Right atrium auricular region (tissue), 2 donors: ENCODE data around the gene PON2. TPM values are rescaled to one million over a fixed set of nuclear protein-coding genes. Genes with fewer than 3 reads are reported as not detected.

Experiments
- DNase-seq: peaks from one replicate; pipeline ENCODE4 v3.0.0-alpha.2; 2019; ENCODE audit warnings: low spot score
- H3K27ac ChIP-seq, 2 donors: fragments of 200-600 bp; sonication (generic); 1 replicate in 1 of 2; 2 replicates in 1 of 2; pipeline ENCODE4 v1.5.1; 2016 to 2019
- H3K27me3 ChIP-seq, 2 donors: fragments of 200-600 bp; sonication (generic); one replicate each; pipeline versions ENCODE4 v1.5.1 to v1.6.0; 2017 to 2019
- H3K36me3 ChIP-seq: fragments of 200-600 bp; sonication (generic); one replicate; pipeline ENCODE4 v1.5.1; 2016
- H3K4me1 ChIP-seq, 2 donors: fragments of 200-600 bp; sonication (generic); one replicate each; pipeline versions ENCODE4 v1.5.1 to v1.6.0; 2017 to 2019
- H3K4me3 ChIP-seq, 2 donors: fragments of 200-600 bp; sonication (generic); 1 replicate in 1 of 2; 2 replicates in 1 of 2; pipeline ENCODE4 v1.5.1; 2017 to 2019; ENCODE audit warnings: mild to moderate bottlenecking in 1 of 2, moderate library complexity in 1 of 2
- H3K9me3 ChIP-seq, 2 donors: fragments of 200-600 bp; sonication (generic); one replicate each; pipeline ENCODE4 v1.5.1; 2019
- total RNA-seq, 2 donors: library from RNA; depleted of rRNA; stranded (reverse); fragments of >200 nt; gene quantifications; one replicate each; pipeline ENCODE4 v1.1.0, GENCODE V29; 2016
- TF ChIP-seq, protein P1 (sequence below), 2 donors: fragments of 200-600 bp; sonication (generic); IDR thresholded peaks; one replicate each; pipeline ENCODE4 v1.5.1; 2019; ENCODE audit warnings: antibody characterized with exemption in 2 of 2

The PON2 gene
- total RNA-seq, 2 donors from 2014 or later = 45.4 to 77.1 TPM

DNA sequence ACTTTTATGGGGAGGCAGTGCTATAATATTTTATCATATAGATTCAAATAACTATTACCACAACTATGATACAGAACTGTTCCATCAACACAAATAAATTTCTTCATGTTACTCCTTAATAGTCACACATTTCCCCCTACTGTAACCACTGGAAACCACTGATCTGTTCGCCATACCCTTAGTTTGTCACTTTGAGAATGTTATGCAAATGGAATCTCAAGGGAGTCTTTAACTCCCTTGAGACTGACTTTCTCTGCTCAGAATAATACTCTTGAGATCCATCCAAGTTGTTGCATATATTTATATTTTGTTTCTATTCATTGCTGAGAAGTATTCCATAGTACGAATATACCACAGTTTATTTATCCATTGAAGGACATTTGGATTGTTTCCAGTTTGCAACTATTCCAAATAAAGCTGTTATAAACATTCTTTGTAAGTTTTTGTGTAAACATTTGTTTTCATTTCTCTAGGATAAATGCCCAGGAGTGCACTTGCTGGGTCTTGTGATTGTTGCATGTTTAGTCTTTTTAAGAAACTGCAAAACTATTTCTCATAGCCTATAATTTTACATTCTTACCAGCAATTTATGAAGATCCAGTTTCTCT, 19.7 kb upstream of the PON2 start:
- no peaks in the 10 kb centered on the region for H3K9me3 ChIP-seq
- no peak overlapping the region for H3K27ac ChIP-seq
- no peak overlapping the region for H3K4me3 ChIP-seq
- TF ChIP-seq, protein P1, sequence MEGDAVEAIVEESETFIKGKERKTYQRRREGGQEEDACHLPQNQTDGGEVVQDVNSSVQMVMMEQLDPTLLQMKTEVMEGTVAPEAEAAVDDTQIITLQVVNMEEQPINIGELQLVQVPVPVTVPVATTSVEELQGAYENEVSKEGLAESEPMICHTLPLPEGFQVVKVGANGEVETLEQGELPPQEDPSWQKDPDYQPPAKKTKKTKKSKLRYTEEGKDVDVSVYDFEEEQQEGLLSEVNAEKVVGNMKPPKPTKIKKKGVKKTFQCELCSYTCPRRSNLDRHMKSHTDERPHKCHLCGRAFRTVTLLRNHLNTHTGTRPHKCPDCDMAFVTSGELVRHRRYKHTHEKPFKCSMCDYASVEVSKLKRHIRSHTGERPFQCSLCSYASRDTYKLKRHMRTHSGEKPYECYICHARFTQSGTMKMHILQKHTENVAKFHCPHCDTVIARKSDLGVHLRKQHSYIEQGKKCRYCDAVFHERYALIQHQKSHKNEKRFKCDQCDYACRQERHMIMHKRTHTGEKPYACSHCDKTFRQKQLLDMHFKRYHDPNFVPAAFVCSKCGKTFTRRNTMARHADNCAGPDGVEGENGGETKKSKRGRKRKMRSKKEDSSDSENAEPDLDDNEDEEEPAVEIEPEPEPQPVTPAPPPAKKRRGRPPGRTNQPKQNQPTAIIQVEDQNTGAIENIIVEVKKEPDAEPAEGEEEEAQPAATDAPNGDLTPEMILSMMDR (IDR thresholded peaks at IDR 0.05) = no peak
- no peak for DNase-seq
- H3K36me3 ChIP-seq = no peaks in the 10 kb centered on the region
- no peaks in the 10 kb centered on the region for H3K27me3 ChIP-seq
- H3K4me1 ChIP-seq = no peaks in the 10 kb centered on the region

DNA sequence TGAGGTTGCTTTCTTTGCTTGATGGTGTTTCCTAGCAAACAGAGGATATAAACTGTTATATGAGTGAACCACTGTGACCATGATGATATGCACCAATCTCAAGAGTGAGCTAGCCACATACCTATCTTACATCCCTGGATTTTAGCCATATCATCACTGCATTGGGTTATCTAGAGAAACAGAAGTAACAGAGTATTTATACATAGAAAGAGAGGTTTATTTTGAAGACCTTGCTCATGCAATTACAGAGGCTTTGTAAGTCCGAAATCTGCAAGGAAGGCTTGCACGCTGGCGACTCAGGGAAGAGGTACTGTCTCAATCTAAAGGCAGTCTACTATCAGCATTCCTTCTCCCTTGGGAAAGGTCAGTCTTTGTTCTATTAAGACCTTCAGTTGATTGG, 11.8 kb upstream of the PON2 start:
- Histone ChIP-seq H3K9me3 (no peaks in the 10 kb centered on the region), H3K27me3 (no peaks in the 10 kb centered on the region), H3K27ac (no peak overlapping the region), H3K4me3 (no peak overlapping the region), H3K36me3 (no peaks in the 10 kb centered on the region), H3K4me1 (no peaks in the 10 kb centered on the region)
- TF ChIP-seq, protein P1 (IDR thresholded peaks at IDR 0.05) = no peak
- DNase-seq = no peak

DNA sequence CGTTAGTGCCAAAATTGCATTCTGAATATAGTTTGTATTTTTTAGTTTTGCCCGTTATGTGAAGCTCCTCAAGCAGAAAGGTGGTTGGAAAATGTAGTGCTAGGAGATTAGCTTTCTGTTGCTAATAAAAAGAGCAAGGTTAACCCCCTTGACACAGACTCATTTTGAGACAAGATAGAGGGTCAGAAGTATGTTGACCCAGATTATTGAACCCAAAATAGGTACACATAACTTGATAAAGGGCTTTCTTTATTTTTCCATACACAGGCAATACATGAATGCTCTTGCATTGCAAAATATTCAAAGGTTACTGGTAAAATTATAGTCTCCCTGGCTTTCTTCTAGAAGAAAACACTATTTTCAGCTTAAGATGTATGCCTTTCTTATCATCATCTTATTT, 10.0 kb upstream of the PON2 start:
- TF ChIP-seq, protein P1 (IDR thresholded peaks at IDR 0.05) = no peak
- no peaks in the 10 kb centered on the region for H3K27me3 ChIP-seq
- H3K9me3 ChIP-seq = no peaks in the 10 kb centered on the region
- DNase-seq = no peak
- no peaks in the 10 kb centered on the region for H3K4me1 ChIP-seq
- no peaks in the 10 kb centered on the region for H3K36me3 ChIP-seq
- H3K27ac ChIP-seq = no peak overlapping the region
- H3K4me3 ChIP-seq = no peak overlapping the region

DNA sequence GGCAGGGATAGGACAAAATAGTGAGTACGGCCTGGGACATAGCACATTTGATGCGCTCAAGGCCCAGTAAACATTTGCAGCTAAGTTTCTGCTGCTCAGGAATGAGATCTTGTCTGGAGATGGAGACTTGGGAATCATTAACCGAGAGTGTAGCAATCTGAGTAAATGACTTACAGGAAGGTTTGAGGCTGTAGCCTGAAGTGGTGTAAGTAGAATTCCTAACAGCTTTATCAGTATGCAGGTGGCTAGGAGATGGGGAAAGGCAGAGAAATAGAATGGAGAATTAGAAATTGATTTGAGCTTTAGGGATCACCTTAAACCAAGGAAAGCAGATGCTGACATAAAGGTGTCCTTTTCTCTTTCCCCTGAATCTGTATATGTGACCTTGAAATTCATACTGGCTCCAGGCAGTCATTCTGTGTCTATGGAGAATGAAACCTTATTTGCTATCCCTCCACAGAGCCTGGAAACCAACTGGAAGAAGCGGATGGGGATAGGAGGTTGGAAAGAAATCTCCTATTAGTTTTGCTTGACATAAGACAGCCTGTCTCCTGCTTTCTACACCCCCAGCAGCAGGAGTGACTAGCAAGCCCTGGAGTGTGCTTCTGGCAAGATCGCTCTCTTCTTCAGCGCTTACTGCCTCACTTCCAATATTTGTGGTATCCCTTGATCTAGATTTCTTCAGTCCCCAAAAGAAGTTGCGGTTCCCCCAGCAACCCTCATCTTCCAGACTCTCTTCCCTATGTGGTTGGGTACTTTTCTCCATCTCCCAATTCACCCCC, 6.4 kb upstream of the PON2 start:
- Histone ChIP-seq H3K9me3 (no peaks in the 10 kb centered on the region), H3K27me3 (no peaks in the 10 kb centered on the region), H3K27ac (no peak overlapping the region), H3K36me3 (no peaks in the 10 kb centered on the region), H3K4me3 (no peak overlapping the region), H3K4me1 (no peaks in the 10 kb centered on the region)
- no peak for DNase-seq
- TF ChIP-seq, protein P1 (IDR thresholded peaks at IDR 0.05) = no peak

DNA sequence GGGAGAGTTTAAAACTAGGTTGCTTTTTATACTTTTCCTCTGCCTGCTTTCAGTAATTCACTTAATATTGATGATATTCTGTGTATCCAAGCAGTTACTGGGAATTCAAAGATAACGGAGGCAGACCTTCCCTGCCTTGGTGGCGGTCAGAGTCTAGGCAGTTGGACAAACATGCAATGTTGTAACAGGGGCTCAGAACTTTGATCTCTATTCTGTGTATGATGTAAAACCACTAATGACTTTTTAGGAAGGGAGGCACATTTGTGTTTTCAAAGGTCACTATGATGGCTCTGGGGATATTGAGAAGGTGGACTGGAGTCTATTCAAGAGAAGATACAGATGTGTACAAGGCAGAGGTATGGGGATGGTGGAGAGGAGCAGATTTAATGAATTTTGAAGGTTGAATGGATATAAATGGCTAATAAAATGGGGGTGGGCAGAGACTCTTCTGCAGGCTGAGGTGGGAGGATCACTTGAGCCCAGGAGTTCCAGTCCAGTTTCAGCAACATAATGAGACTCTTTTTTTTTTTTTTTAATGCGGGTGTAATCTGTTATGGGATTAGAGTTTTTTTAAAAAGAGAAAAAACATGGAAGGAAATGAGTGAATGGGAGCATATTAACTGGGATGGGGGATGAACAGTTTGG, 5.7 kb upstream of the PON2 start:
- Histone ChIP-seq H3K27me3 (no peaks in the 10 kb centered on the region), H3K9me3 (no peaks in the 10 kb centered on the region), H3K4me3 (no peak overlapping the region), H3K4me1 (no peaks in the 10 kb centered on the region), H3K27ac (no peak overlapping the region), H3K36me3 (no peaks in the 10 kb centered on the region)
- TF ChIP-seq, protein P1 (IDR thresholded peaks at IDR 0.05) = no peak
- no peak for DNase-seq
